HCT116 (cell line): ENCODE data around the gene KCNJ10. TPM values are rescaled to one million over a fixed set of nuclear protein-coding genes. Genes with fewer than 3 reads are reported as not detected.

Experiments used
- ATAC-seq: fragments of 200-7000 bp; cut with Tn5 transposase; 2 replicates; pipeline ENCODE4 v1.9.1; 2020; ENCODE audit warnings: mild to moderate bottlenecking, moderate library complexity
- BruUV-seq: library from RNA; stranded (reverse); fragments of 400-500 nt; replicated peaks from 2 replicates; lab custom pipeline; 2021; lab: Mats Ljungman, UMichigan
- CTCF ChIA-PET: fragments of 300-600 bp; sonication (Branson Sonifier 250); formaldehyde crosslinking; loops from one replicate; lab custom pipeline; 2021; ENCODE audit warnings: antibody characterized with exemption; lab: Charles Lee
- POLR2A ChIA-PET: fragments of 300-600, 350-600 bp; sonication (Branson Sonifier 250); formaldehyde crosslinking; loops from one replicate; lab custom pipeline; 2021; ENCODE audit warnings: antibody characterized with exemption; lab: Charles Lee
- RAD21 ChIA-PET, 2 experiments: fragments of 300-600 bp; sonication (Branson Sonifier 250); formaldehyde crosslinking; loops; one replicate each; lab custom pipeline; 2023; ENCODE audit warnings: low total read pairs in 2 of 2; ENCODE audit not compliant: uncharacterized antibody in 2 of 2, unreplicated experiment in 2 of 2, low non-redundant PET in 1 of 2; lab: Charles Lee
- DNase-seq: peaks from one replicate; pipeline ENCODE4 v3.0.0-alpha.2; 2010; ENCODE audit warnings: low read depth, low spot score
- H2AFZ ChIP-seq: fragments of 200-600 bp; shearing (Covaris generic), sonication (generic); 2 replicates; pipeline ENCODE4 v1.6.1; 2017; ENCODE audit warnings: low read depth, mixed run types, mixed read lengths, antibody characterized with exemption, low read length; ENCODE audit not compliant: poor library complexity, severe bottlenecking
- H3K27ac ChIP-seq: 2 replicates; pipeline ENCODE4 v1.5.1; 2012; ENCODE audit warnings: low read depth, low read length
- H3K27me3 ChIP-seq: fragments of 200-600 bp; sonication (generic); 2 replicates; pipeline ENCODE4 v1.6.1; 2016; ENCODE audit warnings: mixed run types, low read length, mixed read lengths; ENCODE audit not compliant: insufficient read depth
- H3K36me3 ChIP-seq, 2 experiments: fragments of 200-500 bp in 1 of 2; fragments of 200-600 bp in 1 of 2; sonication (Bioruptor generic) in 1 of 2; sonication (generic) in 1 of 2; 2 replicates each; pipeline versions ENCODE4 v1.5.1 to v1.6.1; 2014 to 2016; ENCODE audit warnings: low read length in 2 of 2, inconsistent platforms in 1 of 2, mixed read lengths in 1 of 2, mixed run types in 1 of 2; ENCODE audit not compliant: insufficient read depth in 2 of 2, control insufficient read depth in 1 of 2
- H3K4me1 ChIP-seq, 2 experiments: fragments of 200-600 bp in 1 of 2; sonication (generic) in 1 of 2; 2 replicates each; pipeline versions ENCODE4 v1.5.1 to v1.6.1; 2012 to 2017; ENCODE audit warnings: low read length in 2 of 2, inconsistent platforms in 1 of 2, mild to moderate bottlenecking in 1 of 2, mixed read lengths in 1 of 2, mixed run types in 1 of 2, moderate library complexity in 1 of 2; ENCODE audit not compliant: insufficient read depth in 2 of 2, control insufficient read depth in 1 of 2
- H3K4me2 ChIP-seq: fragments of 200-600 bp; sonication (generic); 2 replicates; pipeline ENCODE4 v1.6.1; 2017; ENCODE audit warnings: mixed run types, low read length, mixed read lengths
- H3K4me3 ChIP-seq, 2 experiments: fragments of 200-600 bp in 1 of 2; sonication (generic) in 1 of 2; replicated peaks in 1 of 2; 2 replicates each; pipeline ENCODE4 v1.5.1; 2011 to 2016; ENCODE audit warnings: low read length in 2 of 2, control low read depth in 1 of 2, low read depth in 1 of 2, mild to moderate bottlenecking in 1 of 2, mixed read lengths in 1 of 2, mixed run types in 1 of 2
- H3K79me2 ChIP-seq: fragments of 200-600 bp; sonication (generic); 2 replicates; pipeline ENCODE4 v1.6.1; 2017; ENCODE audit warnings: mild to moderate bottlenecking, mixed run types, low read length, moderate library complexity, mixed read lengths; ENCODE audit not compliant: insufficient read depth
- H3K9ac ChIP-seq: fragments of 200-600 bp; sonication (generic); 2 replicates; pipeline ENCODE4 v1.6.1; 2016; ENCODE audit warnings: low read length, mixed read lengths
- H3K9me2 ChIP-seq: fragments of 200-600 bp; sonication (generic), shearing (Covaris generic); 2 replicates; pipeline ENCODE4 v1.6.1; 2017; ENCODE audit warnings: mixed run types, mild to moderate bottlenecking, moderate library complexity; ENCODE audit not compliant: insufficient read depth
- H3K9me3 ChIP-seq, 2 experiments: fragments of 200-500 bp in 1 of 2; fragments of 200-600 bp in 1 of 2; sonication (Bioruptor generic) in 1 of 2; sonication (generic) in 1 of 2; 2 replicates each; pipeline ENCODE4 v1.6.1; 2014 to 2017; ENCODE audit warnings: low read length in 2 of 2, mixed read lengths in 2 of 2, inconsistent platforms in 1 of 2, low read depth in 1 of 2, mild to moderate bottlenecking in 1 of 2, mixed run types in 1 of 2, moderate library complexity in 1 of 2; ENCODE audit not compliant: control insufficient read depth in 1 of 2, insufficient read depth in 1 of 2
- H4K20me1 ChIP-seq: fragments of 200-600 bp; sonication (generic), shearing (Covaris generic); 2 replicates; pipeline ENCODE4 v1.6.1; 2017; ENCODE audit warnings: mixed run types, mild to moderate bottlenecking, moderate library complexity; ENCODE audit not compliant: insufficient read depth
- ATF3 ChIP-seq: IDR thresholded peaks from 2 replicates; pipeline ENCODE4 v1.6.1; 2012
- CBX3 ChIP-seq: IDR thresholded peaks from 2 replicates; pipeline ENCODE4 v1.6.1; 2012; ENCODE audit warnings: low read depth
- EGR1 ChIP-seq: IDR thresholded peaks from 2 replicates; pipeline ENCODE4 v1.6.1; 2012; ENCODE audit warnings: low read depth
- ELF1 ChIP-seq: IDR thresholded peaks from 2 replicates; pipeline ENCODE4 v1.6.1; 2012; ENCODE audit warnings: low read depth, borderline replicate concordance
- EZH2 ChIP-seq: fragments of 200-600 bp; sonication (generic); IDR thresholded peaks from 2 replicates; pipeline ENCODE4 v1.6.1; 2017; ENCODE audit warnings: antibody characterized with exemption, mixed run types
- EZH2phosphoT487 ChIP-seq: fragments of 200-600 bp; IDR thresholded peaks from 2 replicates; pipeline ENCODE4 v1.6.1; 2018; ENCODE audit warnings: antibody characterized with exemption, borderline replicate concordance
- FOSL1 ChIP-seq: IDR thresholded peaks from 2 replicates; pipeline ENCODE4 v1.6.1; 2012; ENCODE audit warnings: low read depth
- JUND ChIP-seq: IDR thresholded peaks from 2 replicates; pipeline ENCODE4 v1.6.1; 2012
- POLR2A ChIP-seq: IDR thresholded peaks from 2 replicates; pipeline ENCODE4 v1.7.0; 2011; ENCODE audit warnings: borderline replicate concordance; ENCODE audit not compliant: insufficient read depth, insufficient read length; ENCODE audit errors: extremely low read depth
- POLR2AphosphoS5 ChIP-seq: IDR thresholded peaks from 2 replicates; pipeline ENCODE4 v1.6.1; 2011; ENCODE audit warnings: mild to moderate bottlenecking, low read depth, low read length, moderate library complexity
- SRF ChIP-seq: IDR thresholded peaks from 2 replicates; pipeline ENCODE4 v1.6.1; 2012; ENCODE audit warnings: low read depth
- TCF7L2 ChIP-seq: IDR thresholded peaks from 2 replicates; pipeline ENCODE4 v1.7.0; 2011; ENCODE audit warnings: borderline replicate concordance, inconsistent platforms; ENCODE audit not compliant: insufficient read depth, insufficient read length; ENCODE audit errors: extremely low read depth
- YY1 ChIP-seq: IDR thresholded peaks from 2 replicates; pipeline ENCODE4 v1.6.1; 2011; ENCODE audit warnings: low read length, low read depth, moderate library complexity, mild to moderate bottlenecking; ENCODE audit not compliant: insufficient replicate concordance; ENCODE audit errors: extremely low read depth
- ZNF274 ChIP-seq: fragments of 200-500 bp; sonication (Bioruptor generic); IDR thresholded peaks from 2 replicates; pipeline ENCODE4 v1.6.1; 2014; ENCODE audit warnings: mild to moderate bottlenecking, low read depth, low read length, inconsistent platforms
- intact Hi-C: fragments of 100-400 bp; cut with micrococcal nuclease; formaldehyde crosslinking; loops from 2 replicates; pipeline ENCODE4 v1.10.0; 2022
- total RNA-seq: library from RNA; stranded (reverse); gene quantifications from one replicate; pipeline ENCODE4 v1.2.1, GENCODE V29; 2021; ENCODE audit not compliant: unreplicated experiment
- TF ChIP-seq, protein P1 (sequence below): IDR thresholded peaks from 2 replicates; pipeline ENCODE4 v1.6.1; 2012; ENCODE audit warnings: low read depth
- TF ChIP-seq, protein P2 (sequence below): IDR thresholded peaks from 2 replicates; pipeline ENCODE4 v1.6.1; 2011; ENCODE audit warnings: mild to moderate bottlenecking, low read length, moderate library complexity; ENCODE audit not compliant: insufficient replicate concordance; ENCODE audit errors: extremely low read depth

The KCNJ10 gene
- total RNA-seq, 1 experiment from 2014 or later = 0.57 TPM

DNA sequence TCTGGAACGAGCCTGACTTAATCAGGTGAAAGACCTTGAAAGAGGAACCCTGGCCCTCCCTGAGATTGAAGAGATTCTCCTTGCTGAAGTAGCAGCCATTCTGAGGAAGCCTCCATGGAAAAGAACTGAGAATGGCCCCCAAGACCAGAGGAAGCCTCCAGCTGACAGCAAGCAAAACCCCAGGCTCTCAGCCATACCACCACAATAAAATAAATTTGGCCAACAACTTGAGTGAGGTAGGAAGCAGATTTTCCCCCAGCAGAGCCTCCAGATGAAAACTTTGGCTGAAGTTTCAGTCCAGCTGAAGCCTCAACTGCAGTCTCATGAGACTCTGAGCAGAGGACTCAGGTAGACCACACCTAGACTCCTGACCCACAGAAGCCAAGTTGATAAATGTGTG, 82.0 kb downstream of the KCNJ10 start:
- H3K9ac ChIP-seq = no peak overlapping the region
- ChIA-PET POLR2A (no interaction called here), CTCF (interaction anchor here (3.3 kb wide), 1 partner anchor 19 kb away, joined by 16 read pairs; no protein-coding TSS in a partner anchor)
- ATAC-seq (no peak), DNase-seq (no peak)
- H3K4me3 ChIP-seq = no peak overlapping the region
- intact Hi-C loops = no loop called here
- H3K27ac ChIP-seq = no peak overlapping the region
- no peaks in the 10 kb centered on the region for H3K36me3 ChIP-seq
- no peak overlapping the region for H2AFZ ChIP-seq
- no peaks in the 10 kb centered on the region for H3K79me2 ChIP-seq
- H3K4me1 ChIP-seq = peaks cover 0 to 4% of the 10 kb centered on the region in 2 experiments; a peak in 1 of 4 replicates
- TF ChIP-seq FOSL1 (no peak), EGR1 (no peak), SRF (no peak), YY1 (no peak), TCF7L2 (no peak), ATF3 (no peak), EZH2phosphoT487 (no peak), CBX3 (no peak), POLR2A (no peak), POLR2AphosphoS5 (no peak), ZNF274 (no peak), EZH2 (no peak), JUND (no peak), ELF1 (no peak)
- TF ChIP-seq, protein P1, sequence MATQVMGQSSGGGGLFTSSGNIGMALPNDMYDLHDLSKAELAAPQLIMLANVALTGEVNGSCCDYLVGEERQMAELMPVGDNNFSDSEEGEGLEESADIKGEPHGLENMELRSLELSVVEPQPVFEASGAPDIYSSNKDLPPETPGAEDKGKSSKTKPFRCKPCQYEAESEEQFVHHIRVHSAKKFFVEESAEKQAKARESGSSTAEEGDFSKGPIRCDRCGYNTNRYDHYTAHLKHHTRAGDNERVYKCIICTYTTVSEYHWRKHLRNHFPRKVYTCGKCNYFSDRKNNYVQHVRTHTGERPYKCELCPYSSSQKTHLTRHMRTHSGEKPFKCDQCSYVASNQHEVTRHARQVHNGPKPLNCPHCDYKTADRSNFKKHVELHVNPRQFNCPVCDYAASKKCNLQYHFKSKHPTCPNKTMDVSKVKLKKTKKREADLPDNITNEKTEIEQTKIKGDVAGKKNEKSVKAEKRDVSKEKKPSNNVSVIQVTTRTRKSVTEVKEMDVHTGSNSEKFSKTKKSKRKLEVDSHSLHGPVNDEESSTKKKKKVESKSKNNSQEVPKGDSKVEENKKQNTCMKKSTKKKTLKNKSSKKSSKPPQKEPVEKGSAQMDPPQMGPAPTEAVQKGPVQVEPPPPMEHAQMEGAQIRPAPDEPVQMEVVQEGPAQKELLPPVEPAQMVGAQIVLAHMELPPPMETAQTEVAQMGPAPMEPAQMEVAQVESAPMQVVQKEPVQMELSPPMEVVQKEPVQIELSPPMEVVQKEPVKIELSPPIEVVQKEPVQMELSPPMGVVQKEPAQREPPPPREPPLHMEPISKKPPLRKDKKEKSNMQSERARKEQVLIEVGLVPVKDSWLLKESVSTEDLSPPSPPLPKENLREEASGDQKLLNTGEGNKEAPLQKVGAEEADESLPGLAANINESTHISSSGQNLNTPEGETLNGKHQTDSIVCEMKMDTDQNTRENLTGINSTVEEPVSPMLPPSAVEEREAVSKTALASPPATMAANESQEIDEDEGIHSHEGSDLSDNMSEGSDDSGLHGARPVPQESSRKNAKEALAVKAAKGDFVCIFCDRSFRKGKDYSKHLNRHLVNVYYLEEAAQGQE = no peak
- TF ChIP-seq, protein P2, sequence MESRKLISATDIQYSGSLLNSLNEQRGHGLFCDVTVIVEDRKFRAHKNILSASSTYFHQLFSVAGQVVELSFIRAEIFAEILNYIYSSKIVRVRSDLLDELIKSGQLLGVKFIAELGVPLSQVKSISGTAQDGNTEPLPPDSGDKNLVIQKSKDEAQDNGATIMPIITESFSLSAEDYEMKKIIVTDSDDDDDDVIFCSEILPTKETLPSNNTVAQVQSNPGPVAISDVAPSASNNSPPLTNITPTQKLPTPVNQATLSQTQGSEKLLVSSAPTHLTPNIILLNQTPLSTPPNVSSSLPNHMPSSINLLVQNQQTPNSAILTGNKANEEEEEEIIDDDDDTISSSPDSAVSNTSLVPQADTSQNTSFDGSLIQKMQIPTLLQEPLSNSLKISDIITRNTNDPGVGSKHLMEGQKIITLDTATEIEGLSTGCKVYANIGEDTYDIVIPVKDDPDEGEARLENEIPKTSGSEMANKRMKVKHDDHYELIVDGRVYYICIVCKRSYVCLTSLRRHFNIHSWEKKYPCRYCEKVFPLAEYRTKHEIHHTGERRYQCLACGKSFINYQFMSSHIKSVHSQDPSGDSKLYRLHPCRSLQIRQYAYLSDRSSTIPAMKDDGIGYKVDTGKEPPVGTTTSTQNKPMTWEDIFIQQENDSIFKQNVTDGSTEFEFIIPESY = no peak
- TF ChIP-seq, all 23 proteins: peak for 0
- Histone ChIP-seq H4K20me1 (no peaks in the 10 kb centered on the region), H3K27me3 (peaks cover 13% of the 10 kb centered on the region; the same call in 1 of the 2 replicates), H3K4me2 (no peak overlapping the region), H3K9me2 (no peaks in the 10 kb centered on the region), H3K9me3 (no peaks in the 10 kb centered on the region)
- RAD21 ChIA-PET = no interaction called here
- no TSS peak for BruUV-seq
